ENCODE measurements around the gene FTSJ3. TPM values are rescaled to one million over a fixed set of nuclear protein-coding genes. Genes with fewer than 3 reads are reported as not detected.

The FTSJ3 gene
- total and polyA plus RNA-seq, 2 of the 13 experiments (the other 11 are each of a cell fraction or from before 2014, with no cell fraction given), result 26.0 to 64.2 TPM

DNA sequence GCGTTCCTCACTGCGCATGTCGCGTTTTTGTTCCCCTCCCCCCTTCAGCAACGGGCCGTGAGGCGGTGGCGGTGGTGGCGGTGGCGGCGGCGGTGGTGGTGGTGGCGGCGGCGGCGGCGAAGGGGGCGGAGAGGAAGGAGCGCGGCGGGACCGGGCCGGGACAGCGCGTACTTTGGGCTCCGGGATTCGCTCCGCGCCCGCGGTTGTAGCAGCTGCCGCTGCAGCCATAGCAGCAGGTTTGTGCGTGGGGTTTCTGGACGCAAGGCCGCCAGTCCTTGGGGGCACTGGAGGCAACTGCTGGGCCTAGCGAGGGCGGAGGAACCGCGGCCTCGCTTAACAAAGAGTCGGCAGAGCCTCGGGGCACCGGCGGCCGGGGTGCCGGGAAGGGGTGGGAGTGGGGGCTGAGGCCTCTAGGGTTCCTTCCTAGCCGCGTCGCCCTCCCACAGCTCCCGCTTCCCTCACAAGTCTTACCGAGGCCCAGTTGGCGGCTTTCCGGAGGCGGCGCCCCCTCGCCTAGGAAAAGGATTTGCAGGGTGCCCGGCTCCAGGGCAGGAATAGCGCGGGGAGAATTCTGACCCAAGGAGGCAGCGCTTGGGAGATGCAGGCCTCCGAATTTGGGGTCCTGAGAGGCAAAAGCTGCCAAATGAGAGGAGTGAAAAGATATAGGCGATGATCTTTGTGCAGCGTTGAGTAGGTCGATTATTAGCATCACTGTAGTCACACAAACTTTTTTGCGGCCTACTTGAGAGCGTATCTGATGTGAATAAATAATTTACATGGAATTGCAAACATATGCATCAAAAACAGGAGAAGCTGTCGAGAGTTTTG, 53.1 kb downstream of the FTSJ3 start, which contains the start of gene DDX42 (continued):
- peak; percentile 75; the same call in 1 of the 2 replicates for TF ChIP-seq ZNF772 (CRISPR knock-in tag; IDR thresholded peaks at IDR 0.05)
- 0 out of 2 replicates have a peak, but pooled peaks have one; percentile 49 for TF ChIP-seq ZNF256 (CRISPR knock-in tag; conservative IDR thresholded peaks at IDR 0.05)
- TF ChIP-seq FOXJ3 (CRISPR knock-in tag; IDR thresholded peaks at IDR 0.05; ENCODE audit: borderline replicate concordance), result no peak
- TF ChIP-seq ZSCAN12 (CRISPR knock-in tag; IDR thresholded peaks at IDR 0.05), result peak; percentile 58; the same call in 1 of the 2 replicates
- no peak for TF ChIP-seq ZNF503 (CRISPR knock-in tag; IDR thresholded peaks at IDR 0.05)
- peak; percentile 56 for TF ChIP-seq REL (CRISPR knock-in tag; conservative IDR thresholded peaks at IDR 0.05)
- peak; percentile 45; the same call in 1 of the 2 replicates for TF ChIP-seq ZNF589 (CRISPR knock-in tag; conservative IDR thresholded peaks at IDR 0.05)
- TF ChIP-seq, protein P1, sequence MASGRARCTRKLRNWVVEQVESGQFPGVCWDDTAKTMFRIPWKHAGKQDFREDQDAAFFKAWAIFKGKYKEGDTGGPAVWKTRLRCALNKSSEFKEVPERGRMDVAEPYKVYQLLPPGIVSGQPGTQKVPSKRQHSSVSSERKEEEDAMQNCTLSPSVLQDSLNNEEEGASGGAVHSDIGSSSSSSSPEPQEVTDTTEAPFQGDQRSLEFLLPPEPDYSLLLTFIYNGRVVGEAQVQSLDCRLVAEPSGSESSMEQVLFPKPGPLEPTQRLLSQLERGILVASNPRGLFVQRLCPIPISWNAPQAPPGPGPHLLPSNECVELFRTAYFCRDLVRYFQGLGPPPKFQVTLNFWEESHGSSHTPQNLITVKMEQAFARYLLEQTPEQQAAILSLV (CRISPR knock-in tag; IDR thresholded peaks at IDR 0.05; ENCODE audit: borderline replicate concordance), result peak; percentile 70; the same call in 1 of the 2 replicates
- TF ChIP-seq MIXL1 (CRISPR knock-in tag; IDR thresholded peaks at IDR 0.05), result 0 out of 2 replicates have a peak, but pooled peaks have one; percentile 4
- TF ChIP-seq SAFB2 (CRISPR knock-in tag; IDR thresholded peaks at IDR 0.05; ENCODE audit: borderline replicate concordance, low read depth), result peak; percentile 17; the same call in 1 of the 2 replicates
- peak; percentile 22; the same call in 1 of the 2 replicates for TF ChIP-seq ZNF790 (CRISPR knock-in tag; IDR thresholded peaks at IDR 0.05; ENCODE audit: borderline replicate concordance)
- TF ChIP-seq DRAP1 (CRISPR knock-in tag; IDR thresholded peaks at IDR 0.05), result 0 out of 2 replicates have a peak, but pooled peaks have one; percentile 8
- 0 out of 2 replicates have a peak, but pooled peaks have one; percentile 78 for TF ChIP-seq SMAD9 (CRISPR knock-in tag; IDR thresholded peaks at IDR 0.05)
- TF ChIP-seq RNF2 (conservative IDR thresholded peaks at IDR 0.05; ENCODE audit: low read depth), result no peak
- TF ChIP-seq ZNF674 (CRISPR knock-in tag; IDR thresholded peaks at IDR 0.05; ENCODE audit: low read depth), result peak; percentile 90; the same call in 1 of the 2 replicates
- no peak for TF ChIP-seq MED8 (CRISPR knock-in tag; IDR thresholded peaks at IDR 0.05; ENCODE audit: insufficient replicate concordance)
- TF ChIP-seq ZNF563 (CRISPR knock-in tag; IDR thresholded peaks at IDR 0.05), result 0 out of 2 replicates have a peak, but pooled peaks have one; percentile 40
- TF ChIP-seq LCORL (IDR thresholded peaks at IDR 0.05), result peak; percentile 62; the same call in 1 of the 2 replicates
- TF ChIP-seq LCORL (CRISPR knock-in tag; IDR thresholded peaks at IDR 0.05), result no peak
- TF ChIP-seq ZNF605 (CRISPR knock-in tag; IDR thresholded peaks at IDR 0.05), result 0 out of 2 replicates have a peak, but pooled peaks have one; percentile 27
- TF ChIP-seq HES4 (CRISPR knock-in tag; IDR thresholded peaks at IDR 0.05; ENCODE audit: borderline replicate concordance), result peak; percentile 74; the same call in 1 of the 2 replicates
- TF ChIP-seq MEIS2 (CRISPR knock-in tag; IDR thresholded peaks at IDR 0.05), result peak; percentile 16; the same call in 1 of the 2 replicates
- peak; percentile 89 for TF ChIP-seq ZNF749 (CRISPR knock-in tag; IDR thresholded peaks at IDR 0.05; ENCODE audit: borderline replicate concordance)

Measured in HepG2 (cell line).